Left kidney (tissue), 2 donors: ENCODE measurements around the gene TPCN2. TPM values are rescaled to one million over a fixed set of nuclear protein-coding genes. Genes with fewer than 3 reads are reported as not detected.
"Not testable (repeated sequence)": the region's sequence is repeated elsewhere in the genome, so short reads cannot be mapped to it uniquely, and the experiment has no call there.

Source experiments
- DNase-seq: peaks from one replicate; pipeline ENCODE4 v3.0.0-alpha.2; 2013
- polyA plus RNA-seq: library from polyadenylated mRNA; unstranded; fragments of 120-200 nt; gene quantifications from one replicate; pipeline ENCODE4 v1.2.1, GENCODE V29; 2013; ENCODE audit not compliant: insufficient read length

The TPCN2 gene
- polyA plus RNA-seq, 1 donor, result 17.3 TPM

DNA sequence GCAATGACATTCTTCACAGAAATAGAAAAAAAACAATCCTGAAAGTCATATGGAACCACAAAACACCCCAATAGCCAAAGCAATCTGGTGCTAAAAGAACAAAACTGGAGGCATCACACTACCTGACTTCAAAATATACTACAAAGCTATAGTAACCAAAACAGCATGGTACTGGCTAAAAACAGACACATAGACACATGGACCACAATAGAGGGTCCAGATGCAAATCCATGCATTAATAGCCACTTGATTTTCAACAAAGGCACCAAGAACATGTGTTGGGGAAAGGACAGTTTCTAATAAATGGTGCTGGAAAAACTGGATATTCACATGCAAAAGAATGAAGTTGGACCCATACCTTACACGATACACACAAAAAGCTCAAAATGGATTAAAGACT lies 79.2 kb downstream of the TPCN2 start:
- DNase-seq, result no peak

DNA sequence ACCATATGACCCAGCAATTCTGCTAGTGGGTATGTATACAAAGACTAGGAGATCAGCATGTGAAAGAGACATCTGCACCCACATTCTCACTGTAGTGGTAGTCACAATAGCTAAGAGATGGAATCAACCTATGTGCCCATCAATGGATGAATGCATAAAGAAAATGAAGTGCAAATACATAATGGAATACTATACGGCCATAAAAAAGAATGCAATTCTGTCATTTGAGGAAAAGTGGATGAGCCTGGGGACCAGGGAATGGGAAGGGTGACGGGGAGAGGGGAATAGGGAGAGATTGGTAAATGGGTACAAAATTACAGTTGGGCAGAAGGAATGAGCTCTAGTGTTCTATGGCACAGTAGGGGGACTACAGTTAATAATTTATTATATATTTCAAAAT lies 80.3 kb downstream of the TPCN2 start:
- no peak for DNase-seq

DNA sequence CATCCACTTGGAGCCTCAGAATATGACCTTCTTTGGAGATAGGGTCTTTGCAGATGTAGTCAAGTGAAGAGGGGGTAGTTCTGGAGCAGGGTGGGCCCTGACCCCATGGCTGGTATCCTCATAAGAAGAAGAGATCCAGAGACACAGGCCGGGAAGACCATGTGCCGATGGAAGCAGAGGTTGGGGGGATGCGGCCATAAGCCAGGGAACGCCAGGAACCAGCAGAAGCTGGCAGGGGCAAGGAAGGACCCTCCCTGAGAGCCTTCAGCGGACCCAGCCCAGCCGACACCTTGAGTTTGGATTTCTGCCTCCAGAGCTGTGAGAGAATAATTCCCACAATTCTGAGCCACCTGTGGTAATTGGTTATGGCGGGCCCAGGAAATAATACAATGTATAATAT lies 80.9 kb downstream of the TPCN2 start:
- DNase-seq, result no peak

DNA sequence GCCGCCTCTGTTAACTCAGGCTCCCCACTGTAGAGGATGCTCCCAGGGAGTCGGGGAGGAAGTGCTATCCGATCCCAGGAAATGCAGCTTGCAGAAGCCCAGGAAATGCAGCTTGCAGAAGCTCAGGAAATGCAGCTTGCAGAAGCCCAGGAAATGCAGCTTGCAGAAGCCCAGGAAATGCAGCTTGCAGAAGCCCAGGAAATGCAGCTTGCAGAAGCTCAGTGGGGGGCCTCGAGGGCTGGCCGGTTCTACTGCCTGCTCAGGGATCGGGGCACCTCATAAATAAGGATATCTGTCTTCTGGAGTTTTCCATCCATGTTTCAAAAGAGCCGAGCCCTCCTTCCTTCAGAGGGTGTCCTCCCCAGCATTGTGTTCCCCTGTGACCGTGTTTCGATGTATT lies 81.9 kb downstream of the TPCN2 start:
- DNase-seq, result no peak

DNA sequence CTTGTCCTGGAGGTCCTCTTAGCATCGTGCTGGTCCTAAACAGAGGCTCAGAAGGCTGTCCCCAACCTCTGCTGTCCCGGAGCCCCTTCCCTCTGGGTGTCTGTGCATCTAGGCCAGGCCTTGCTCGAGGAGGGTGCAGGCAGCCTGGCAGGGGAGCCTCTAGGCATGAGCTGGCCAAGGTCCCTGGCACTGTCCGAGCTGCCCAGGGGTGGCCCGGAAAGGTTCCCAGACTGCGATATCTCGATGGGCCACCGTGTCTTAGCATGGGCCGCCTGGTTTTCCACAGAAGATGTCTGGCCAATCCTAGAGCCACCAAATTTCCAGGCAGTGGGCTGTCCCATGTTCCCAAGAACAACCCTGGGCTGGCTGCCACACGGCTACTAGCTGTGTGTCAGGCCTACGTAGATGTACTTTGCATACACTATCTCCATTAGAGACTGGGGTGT lies 82.4 kb downstream of the TPCN2 start:
- no peak for DNase-seq

DNA sequence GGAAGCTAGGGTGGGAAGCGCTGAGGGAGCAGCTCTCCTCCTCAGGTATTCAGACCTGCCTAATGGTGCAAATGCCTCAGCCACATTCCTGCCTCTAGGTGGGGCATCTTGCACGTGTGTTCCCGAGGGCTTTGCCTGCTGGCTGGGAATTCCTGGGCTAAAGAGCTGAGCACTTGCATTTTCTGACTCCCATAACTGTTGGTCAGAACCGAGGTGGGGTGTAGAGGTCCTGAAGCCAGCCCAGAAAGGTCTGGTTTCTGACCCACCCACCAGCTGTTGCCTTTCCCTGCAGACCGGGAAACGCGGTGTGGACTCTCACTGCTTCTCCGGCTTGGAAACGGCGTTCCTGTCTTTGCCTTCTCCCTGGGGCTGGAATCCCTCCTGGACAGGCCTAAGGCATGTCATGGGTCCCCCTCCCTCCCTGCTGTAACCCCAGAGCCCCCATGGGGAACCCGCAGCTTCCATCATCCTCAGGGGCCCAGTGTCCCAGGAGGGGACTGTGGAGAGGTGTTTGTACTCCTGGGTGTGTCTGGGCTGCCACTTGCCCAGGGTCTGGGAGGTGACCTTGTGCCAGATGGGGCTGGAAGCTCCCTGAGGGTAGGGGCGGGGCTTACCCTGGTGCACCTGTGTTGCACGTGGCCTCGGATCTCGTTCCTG lies 83.0 kb downstream of the TPCN2 start:
- DNase-seq, result peak; percentile 93

DNA sequence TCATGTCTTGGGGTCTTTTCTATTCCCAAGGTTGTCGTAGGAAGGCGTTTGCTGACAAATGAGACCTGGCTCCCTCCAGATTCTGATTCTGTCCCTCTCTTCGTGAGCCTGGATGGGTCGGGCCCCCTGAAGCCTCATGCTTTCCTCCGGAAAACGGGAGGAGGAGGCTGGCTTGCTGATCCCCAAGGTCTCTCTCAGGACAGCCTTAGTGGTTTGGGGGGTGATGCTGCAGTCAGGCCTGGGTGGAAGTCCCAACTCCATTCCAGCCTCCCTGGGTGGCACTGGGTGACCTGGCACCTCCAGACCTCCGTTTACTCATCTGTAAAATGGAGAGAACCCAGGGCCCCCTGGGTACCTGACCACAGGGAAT lies 83.6 kb downstream of the TPCN2 start:
- DNase-seq, result no peak

DNA sequence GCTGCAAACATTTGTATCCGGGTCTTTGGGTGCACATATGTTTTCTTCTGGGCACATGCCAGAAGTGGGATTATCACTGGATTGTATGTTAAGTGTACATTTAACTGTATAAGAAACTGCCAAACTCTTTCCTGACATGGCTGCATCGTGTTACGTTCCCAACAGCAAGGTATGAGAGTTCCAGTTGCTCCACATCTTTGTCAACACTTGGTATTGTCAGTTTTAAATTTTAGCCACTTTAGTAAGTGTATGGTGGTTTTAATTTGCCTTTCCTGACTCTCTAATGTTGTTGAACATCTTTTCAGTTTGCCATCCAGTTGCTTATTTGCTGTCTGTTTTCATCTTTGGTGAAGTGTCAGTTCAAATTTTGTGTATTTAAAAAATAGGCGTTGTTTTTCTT lies 84.5 kb downstream of the TPCN2 start:
- DNase-seq, result no peak

DNA sequence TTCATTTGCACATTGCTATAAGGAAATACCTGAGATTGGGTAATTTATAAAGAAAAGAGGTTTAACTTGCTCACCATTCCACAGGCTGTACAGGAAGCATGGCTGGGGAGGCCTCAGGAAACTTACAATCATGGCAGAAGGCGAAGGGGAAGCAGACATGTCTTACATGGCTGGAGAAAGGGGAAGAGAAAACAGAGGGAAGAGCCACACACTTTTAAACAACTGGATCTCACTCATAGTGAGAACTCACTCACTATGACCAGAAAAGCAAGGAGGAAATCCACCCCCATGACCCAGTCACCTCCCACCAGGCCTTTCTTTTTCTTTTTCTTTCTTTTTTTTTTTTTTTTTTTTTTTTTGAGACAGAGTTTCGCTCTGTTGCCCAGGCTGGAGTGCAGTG lies 85.5 kb downstream of the TPCN2 start:
- DNase-seq, result not testable (repeated sequence)

DNA sequence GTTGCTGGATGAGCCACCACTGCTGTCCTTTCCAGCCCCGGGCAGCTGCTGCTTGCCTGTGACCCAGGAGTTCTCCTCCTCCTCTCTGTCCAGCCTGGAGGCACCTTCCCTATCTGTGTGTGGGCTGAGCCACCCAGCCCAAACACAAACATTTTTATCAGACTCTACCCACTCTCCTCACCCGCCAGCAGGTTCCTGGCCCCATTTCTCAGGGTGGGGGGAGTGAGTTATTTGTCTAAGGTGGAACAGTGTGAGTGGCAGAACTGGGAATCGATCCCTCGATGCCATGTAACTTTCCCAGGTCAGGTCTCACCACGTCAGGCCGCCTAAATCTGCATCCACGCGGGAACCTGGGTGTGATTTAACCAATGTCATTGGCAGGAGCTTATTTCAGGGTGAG lies 86.2 kb downstream of the TPCN2 start:
- no peak for DNase-seq

DNA sequence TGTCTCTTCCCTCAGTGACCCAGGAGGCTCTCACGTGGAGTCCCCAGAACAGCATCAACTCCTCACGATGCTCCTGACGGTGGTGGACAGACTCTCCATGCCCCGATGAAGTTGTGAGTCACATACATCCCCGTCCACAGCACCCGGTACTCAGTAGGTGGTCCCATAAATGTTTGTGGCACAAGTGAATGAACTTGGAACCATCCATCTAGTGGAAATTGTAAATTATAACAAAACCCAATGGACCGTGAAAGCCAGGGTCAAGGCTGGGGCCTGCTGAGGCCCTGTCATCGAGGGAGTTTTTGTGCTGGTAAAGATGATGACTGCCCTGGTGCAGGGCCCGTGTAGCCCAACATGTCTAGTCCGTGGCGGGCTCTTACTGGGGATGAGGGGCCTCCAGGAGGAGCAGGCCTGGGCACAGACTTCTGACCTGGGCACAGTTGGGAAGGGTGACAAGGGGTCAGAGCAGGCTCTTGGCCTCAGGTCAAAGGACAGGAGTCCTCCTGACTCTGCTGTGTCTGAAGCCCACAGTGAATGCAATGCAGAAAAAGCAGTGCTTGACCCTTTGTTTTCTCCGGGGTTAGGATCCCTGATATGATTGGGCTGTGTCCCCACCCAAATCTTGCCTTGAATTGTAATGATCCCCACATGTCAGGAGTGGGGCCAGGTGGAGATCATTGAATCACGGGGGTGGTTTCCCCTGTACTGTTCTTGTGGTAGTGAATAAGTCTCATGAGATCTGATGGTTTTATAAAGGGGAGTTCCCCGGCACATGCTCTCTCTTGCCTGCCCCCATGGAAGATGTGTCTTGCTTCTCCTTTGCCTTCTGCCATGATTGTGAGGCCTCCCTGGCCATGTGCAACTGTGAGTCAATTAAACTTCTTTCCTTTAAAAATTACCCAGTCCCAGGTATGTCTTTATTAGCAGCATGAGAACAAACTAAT lies 87.0 kb downstream of the TPCN2 start:
- no peak for DNase-seq

DNA sequence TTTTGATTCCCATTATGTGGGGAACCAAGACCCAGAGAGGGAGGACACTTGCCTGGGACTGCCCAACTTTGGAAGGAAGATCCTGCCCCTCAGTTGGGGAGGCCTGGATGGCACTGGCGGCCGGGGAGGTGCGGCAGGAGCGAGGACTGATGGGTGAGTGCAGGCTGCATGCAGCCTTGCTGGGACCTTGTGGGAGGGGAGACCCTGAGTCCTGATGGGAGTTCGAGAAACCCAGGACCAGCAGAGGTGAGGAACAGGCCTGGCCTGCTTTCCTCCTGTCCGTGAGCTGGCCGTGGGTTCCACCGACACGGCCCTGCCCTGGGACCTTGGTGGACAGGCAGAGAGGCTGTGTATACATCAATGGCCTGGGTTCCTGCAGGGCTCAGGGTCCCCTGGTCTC lies 87.7 kb downstream of the TPCN2 start:
- DNase-seq, result no peak

DNA sequence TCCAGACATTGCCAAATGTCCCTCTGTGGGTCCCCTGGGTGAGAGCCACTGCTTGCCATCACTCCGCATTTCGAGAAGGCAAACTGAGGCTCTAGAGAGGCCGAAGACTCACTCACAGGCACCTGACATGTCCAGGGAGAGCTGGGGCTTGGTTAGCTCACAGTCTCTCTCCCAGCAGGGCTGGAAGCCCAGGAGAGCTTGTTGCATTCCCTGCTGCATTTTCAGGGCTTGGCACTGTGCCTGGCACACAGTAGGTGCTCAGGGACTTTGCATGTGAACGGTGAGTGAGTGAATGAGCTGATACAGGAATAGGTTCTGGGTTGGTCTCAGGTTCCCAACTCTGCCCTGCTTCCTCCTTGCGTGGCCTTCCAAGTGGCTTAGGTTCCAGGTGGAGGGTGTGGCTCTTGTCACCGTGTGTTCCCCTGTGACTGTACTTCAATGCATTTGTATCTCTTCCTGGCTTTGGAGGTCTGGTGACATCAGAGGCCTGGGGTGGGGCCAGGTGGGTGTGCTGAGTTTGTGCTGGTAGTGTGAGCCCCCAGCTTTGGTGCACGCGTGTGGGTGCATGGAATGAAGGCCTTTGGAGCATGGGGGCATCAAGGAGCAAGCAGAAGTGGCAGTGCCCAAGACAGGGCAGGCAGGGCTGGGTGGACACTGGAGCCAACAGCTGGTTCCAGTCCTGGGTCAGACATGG lies 88.6 kb downstream of the TPCN2 start:
- DNase-seq, result no peak

DNA sequence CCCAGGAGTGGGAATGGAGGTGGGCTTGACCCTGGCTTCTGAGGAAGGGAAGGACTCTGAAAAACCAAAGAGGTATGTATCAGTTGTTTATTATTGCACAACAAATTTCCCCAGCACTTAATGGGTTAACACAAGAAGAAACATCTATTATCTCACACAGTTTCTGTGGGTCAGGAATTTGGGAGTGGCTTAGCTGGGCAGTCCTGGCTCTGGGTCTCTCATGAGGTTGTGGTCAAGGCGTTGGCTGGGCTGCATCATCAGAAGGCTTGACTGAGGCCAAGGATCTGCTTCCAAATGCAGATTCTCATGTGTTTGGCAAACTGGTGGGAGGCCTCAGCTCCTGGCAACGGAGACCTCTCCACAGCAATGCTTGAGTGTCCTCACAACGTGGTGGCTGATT lies 89.5 kb downstream of the TPCN2 start:
- no peak for DNase-seq

DNA sequence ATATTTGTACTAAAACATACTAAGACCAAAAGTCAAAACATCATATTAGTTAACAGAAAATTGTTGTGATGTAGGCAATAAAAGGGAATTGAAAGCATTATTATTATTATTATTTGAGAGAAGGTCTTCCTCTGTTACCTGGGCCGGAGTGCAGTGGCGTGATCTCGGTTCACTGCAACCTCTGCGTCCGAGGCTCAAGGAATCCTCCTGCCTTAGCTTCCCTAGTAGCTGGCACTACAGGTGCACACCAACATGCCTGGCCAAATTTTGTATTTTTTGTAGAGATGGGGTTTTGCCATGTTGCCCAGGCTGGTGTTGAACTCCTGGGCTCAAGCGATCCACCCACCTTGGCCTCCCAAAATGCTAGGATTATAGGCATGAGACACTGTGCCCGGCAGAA lies 91.4 kb downstream of the TPCN2 start:
- not testable (repeated sequence) for DNase-seq

DNA sequence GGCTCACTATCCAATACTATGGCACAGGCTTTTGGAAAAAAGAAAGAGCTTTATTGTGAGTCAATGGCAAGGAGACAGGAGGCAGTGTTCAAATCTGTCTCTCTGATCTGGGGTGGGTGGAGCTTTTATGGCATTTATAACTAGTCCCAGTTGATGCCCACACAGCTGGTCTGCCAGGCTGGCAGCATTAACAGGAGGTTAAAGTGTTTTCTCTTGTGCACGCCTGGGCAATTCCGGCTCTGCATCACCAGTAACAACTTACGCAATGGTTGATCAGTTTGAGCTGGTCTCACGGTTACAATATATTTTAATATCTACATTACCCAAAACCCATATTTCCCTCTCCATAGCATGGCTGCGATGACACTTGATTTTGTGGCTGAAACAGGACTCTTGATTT lies 91.9 kb downstream of the TPCN2 start:
- no peak for DNase-seq

DNA sequence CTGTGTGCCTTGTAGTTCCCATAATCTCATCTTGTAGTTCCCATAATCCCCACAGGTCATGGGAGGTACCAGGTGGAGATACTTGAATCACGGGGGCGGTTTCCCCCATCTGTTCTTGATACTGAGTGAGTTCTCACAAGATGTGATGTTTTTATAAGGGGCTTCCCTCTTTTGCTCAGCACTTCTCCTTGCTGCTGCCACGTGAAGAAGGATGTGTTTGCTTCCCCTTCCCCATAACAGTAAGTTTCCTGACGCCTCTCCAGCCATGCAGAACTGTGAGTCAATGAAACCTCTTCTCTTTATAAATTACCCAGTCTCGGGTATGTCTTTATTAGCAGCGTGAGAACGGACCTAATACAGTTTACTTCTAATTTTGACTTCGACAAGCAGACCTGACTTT lies 93.0 kb downstream of the TPCN2 start:
- no peak for DNase-seq

DNA sequence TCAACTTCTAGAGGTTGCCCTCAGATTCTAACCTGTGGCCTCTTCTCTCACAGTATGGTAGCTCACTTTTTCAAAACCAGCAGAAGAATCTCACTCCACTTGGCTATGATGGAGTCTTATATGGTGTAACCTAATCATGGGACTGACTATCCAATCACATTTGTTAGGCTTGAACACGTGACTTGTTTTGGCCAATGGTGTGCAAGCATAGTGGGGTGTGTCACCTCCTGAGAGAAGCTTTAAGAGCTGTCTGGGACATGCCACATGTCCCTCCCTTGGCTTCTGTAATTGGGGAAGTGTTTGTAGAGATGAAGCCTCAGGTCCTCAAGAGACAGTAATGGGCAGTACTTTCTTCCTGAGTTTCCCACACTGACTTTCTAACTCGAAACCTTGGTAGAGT lies 94.2 kb downstream of the TPCN2 start:
- DNase-seq, result no peak

DNA sequence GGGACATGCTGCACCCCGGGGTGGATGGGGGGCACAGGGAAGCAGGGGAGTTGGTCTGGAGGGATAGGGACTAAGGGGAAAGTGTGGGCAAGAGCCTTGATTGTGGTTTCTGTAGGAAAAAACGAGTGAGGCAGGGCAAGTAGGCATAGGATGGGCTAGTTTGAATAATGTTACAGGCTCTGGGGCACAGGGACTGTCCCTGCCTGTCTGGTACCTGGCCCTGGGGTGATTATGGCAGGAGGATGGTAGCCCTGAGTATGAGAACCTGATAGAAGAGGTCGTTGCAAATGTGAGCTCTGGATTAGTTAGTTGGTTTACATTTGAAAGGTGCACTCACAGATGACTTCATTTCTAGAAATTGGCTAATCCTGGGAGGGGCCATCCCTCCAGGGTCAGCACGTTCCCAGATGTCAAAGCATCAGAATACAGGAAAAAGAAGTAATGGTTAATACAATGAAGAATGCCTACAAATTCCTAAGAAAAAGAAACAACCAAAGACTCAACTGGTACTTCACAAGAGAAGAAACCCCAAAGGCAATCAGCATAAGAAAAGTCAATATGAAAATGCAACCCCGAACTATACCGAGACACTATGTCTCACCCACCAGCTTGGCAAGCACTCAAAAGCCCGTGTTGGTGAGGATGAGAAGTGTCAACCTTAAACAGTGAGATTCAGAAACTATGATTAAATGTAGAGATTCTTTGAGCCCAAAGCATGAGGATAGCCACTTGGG lies 95.8 kb downstream of the TPCN2 start:
- no peak for DNase-seq

DNA sequence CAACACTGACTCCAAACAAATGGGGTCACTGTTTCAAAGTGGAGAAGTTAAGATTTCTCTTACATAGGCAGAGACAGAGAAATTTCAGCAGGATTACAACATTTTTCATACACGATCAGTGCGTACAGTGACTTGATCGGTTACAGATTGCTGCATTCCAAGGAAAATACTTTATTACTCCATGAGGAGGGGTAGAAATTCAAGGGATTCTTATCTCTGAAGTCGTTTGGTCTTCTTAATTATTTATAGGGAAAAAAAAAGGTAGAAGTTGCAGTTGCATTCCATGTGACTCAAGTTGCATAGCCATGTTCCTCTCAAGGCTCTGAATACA lies 96.3 kb downstream of the TPCN2 start:
- DNase-seq, result no peak

DNA sequence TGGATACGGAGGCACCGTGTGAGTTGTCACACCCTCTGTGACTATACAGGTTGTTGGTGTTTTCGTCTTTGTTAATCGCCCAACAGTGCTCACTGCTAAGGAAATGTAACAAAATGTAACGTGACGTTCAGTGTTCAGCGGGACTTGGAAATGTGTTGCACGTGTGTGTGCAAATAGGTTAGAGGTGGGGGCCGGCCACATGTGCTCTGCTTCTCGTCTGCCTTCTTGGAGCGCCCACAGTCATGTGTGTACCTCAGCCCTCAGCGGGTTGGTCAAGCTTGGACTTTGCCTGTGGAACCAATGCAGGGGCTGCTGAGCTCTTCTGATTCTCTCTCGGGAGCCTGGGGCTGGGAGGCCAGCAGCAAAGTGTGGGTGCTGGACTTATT lies 99.6 kb downstream of the TPCN2 start:
- no peak for DNase-seq

DNA sequence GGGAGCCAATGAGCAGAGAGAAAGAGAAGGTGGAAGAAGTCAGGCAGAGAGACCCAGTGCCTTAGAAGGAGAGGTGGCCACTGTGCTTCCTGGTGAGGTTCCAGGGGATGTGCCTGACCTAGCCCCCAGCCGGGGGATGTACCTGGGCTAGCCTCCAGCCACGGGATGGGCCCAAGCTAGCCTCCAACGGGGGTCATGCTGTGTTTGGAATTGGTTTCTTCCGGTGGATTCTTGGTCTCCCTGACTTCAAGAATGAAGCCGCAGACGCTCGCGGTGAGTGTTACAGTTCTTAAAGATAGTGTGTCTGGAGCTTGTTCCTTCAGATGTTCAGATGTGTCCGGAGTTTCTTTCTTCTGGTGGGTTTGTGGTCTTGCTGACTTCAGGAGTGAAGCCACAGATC lies 100.1 kb downstream of the TPCN2 start:
- no peak for DNase-seq
